Superior temporal gyrus (tissue), 1 donor: ENCODE results near the gene TMOD2.

ENCODE experiments used
- DNase-seq: peaks from one replicate; pipeline ENCODE4 v3.0.0-alpha.2; 2016; ENCODE audit errors: extremely low spot score

TMOD2 gene

DNA sequence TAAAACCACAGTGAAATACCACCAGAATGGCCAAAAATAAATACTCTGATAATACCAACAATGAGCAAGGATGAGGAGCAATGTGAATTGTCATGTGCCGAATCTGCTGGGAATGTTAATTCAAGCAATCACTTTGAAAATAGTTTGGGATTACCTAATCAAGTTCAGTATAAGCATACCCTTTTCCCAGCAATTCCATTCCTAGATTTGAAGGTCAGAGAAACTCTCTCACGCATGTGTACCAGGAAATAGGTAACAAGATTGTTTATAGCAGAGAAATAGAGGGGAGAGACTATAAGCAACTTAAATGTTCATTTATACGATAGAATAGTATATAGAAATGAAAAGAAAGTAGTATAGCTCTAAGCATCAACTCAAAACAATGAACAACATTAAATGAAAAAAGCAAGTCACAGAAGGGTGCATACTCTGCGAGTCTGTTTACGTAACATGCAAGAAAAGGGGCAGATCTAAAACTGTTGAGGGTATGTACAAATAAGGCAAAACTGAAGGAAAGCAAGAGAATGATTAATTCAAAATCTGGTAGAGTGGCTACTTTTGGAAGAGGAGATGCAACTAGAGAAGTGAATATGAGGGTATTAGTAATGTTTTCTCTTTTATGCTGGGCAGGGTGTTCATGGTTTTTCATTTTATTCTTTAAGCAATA lies 105.5 kb downstream of the TMOD2 start:
- no peak for DNase-seq

DNA sequence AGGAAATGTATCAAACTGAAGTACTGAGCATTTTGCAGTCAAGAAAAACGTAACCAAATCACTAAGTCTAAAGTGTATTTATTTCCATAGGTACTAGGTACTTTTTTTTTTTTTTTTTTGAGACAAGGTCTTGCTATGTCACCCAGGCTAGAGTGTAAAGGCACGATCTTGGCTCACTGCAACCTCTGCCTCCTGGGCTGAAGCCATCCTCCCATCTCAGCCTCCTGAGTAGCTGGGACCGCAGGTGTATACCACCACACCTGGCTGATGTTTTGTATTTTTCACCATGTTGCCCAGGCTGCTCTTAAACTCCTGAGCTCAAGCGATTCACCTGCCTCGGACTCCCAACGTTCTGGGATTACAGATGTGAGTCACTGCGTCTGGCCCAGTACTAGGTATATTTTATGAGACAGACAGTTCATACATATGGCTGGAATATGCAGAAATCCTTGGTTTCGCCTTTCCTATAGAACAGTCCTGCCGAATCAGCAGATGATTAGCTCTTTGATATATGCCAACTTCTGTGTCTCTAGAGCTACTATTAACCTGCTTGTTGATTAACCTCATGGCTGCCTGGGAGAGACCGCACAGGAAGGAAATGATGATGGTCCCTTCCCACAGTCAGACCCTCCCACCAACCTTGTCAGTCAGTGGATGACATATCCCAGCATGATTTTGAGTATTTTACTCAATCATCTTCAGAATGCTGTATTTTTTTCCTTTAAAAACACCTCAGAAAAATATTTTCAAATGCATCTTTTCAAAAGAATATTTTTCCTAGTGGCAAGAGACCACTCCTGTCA lies 110.4 kb downstream of the TMOD2 start:
- no peak for DNase-seq

DNA sequence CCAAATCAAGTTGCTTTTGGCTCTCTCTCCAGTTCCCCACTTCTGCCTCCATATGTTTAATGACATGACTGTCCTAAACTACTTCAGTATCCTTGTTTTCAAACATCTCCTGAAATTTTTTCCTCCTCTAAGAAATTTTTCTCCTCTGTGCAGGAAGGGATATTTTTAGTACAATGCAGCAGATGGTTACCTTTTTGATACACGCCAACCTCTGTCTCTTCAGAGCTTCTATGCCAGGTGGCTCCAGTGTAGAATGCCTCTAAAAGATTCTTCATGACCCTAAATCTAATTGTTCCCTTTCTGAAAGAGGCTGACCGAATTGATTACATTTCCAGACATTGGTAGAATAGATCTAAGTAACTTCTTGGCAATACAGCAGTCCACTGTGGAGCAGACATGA lies 111.7 kb downstream of the TMOD2 start:
- no peak for DNase-seq

DNA sequence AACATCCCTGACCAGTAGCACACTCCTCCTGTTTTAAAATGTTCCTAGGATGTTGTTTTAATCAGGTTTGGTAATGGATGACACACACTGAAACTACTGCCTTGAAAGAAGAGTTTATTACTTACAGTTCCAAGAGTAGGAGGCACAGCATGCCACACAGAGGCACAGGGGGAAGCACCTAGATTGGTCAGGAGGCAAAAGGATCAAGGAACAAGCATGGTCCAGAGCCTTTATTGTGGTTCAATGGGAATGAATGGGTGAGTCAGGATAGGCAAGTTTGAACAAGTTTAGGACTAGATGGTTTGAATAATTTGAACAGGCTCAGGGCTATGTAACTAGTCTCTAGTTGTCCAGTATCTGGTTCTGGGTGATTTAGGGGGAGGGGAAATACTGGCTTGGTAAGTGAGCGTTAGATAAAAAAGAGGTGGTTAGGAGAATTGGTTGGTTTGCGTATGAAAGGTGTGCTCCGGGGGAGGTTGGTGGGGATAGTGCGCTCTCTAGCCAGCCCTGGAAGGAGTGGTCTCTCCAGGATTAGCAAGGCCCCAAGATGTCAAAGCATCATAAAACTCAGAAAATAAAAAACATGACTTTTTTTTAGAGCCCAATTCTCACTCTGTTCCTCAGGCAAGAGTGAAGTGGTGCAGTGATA lies 113.1 kb downstream of the TMOD2 start:
- DNase-seq: no peak

DNA sequence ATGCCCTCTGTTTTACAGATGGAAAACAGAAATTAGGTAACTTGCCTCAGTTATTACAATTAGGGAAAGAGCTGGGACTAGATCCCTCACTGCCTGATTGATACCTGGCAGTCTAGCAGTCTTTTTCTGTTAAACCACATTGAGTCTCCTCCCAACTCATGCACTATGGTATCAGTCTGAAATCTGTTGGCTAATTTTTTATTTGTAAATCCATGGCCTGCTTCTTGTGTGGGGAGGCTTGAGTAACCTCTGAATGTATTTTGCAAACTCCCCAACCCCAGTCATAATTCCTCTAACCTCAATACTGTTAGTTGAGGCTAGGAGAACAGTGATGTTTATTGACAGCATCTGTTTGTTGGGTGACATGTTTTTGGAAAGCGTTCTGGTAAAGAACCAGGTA lies 113.9 kb downstream of the TMOD2 start:
- DNase-seq: no peak
